Cardiac fibroblast (primary cell): ENCODE measurements around the gene TAAR9.
A peak's percentile ranks its signal among the peaks of the same experiment; 100 is the strongest.
"Not testable (repeated sequence)": the region's sequence is repeated elsewhere in the genome, so short reads cannot be mapped to it uniquely, and the experiment has no call there.

Experiments
- DNase-seq, 2 donors: peaks; one replicate each; pipeline versions ENCODE4 v3.0.0 to v3.0.0-alpha.2; 2010; ENCODE audit warnings: low read depth in 2 of 2
- H3K4me3 ChIP-seq, 2 donors: replicated peaks in 1 of 2; 1 replicate in 1 of 2; 2 replicates in 1 of 2; pipeline ENCODE4 v1.5.1; 2011; ENCODE audit warnings: low read depth in 2 of 2, low read length in 2 of 2, mild to moderate bottlenecking in 2 of 2, moderate library complexity in 1 of 2
- TF ChIP-seq, protein P1 (sequence below): IDR thresholded peaks from one replicate; pipeline ENCODE4 v1.5.1; 2011; ENCODE audit warnings: low read depth, mild to moderate bottlenecking, low read length, inconsistent platforms

The TAAR9 gene

DNA sequence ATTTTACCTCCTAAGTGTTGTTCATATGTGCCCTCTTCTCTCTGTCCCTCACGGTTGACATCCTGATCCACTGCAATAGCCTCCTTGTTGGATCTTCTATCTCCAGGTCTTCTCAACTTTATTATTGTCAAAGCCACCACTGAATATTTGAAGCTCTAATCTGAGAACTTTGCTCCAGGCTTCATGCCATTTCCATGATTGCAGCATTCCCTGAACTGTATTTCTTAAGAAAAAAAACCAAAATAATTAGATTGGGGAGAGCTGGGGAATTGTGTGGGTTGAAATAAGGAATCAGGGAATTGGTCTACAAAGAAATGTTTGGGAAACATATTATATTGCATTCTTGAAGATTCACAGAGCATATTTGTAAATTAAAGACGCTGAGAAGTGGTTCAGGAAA, 22.7 kb upstream of the TAAR9 start:
- H3K4me3 ChIP-seq, result no peak overlapping the region
- TF ChIP-seq, protein P1, sequence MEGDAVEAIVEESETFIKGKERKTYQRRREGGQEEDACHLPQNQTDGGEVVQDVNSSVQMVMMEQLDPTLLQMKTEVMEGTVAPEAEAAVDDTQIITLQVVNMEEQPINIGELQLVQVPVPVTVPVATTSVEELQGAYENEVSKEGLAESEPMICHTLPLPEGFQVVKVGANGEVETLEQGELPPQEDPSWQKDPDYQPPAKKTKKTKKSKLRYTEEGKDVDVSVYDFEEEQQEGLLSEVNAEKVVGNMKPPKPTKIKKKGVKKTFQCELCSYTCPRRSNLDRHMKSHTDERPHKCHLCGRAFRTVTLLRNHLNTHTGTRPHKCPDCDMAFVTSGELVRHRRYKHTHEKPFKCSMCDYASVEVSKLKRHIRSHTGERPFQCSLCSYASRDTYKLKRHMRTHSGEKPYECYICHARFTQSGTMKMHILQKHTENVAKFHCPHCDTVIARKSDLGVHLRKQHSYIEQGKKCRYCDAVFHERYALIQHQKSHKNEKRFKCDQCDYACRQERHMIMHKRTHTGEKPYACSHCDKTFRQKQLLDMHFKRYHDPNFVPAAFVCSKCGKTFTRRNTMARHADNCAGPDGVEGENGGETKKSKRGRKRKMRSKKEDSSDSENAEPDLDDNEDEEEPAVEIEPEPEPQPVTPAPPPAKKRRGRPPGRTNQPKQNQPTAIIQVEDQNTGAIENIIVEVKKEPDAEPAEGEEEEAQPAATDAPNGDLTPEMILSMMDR, result no peak
- DNase-seq, result peak in 1 of 2 donors; percentile 13

DNA sequence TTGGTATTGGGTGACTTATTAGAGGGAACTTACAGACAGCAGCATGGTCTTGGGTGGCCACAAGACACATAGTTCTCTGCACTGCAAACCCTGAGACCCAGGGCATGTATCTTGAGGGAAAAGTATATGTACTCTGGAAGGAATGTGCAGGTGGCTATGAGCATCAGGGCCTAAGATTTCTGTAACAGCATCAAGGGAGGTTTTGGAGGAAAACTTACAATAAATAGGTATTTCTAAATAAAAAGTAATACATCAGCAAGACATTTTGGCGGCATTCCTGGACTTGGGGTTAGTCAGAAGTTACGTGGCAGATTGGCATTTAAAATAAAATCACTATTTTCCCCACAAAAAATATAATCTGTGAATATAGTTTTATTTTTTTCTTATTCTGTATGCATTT, 17.1 kb upstream of the TAAR9 start:
- TF ChIP-seq, protein P1, result no peak
- no peak overlapping the region for H3K4me3 ChIP-seq
- peak in 1 of 2 donors; percentile 69 for DNase-seq

DNA sequence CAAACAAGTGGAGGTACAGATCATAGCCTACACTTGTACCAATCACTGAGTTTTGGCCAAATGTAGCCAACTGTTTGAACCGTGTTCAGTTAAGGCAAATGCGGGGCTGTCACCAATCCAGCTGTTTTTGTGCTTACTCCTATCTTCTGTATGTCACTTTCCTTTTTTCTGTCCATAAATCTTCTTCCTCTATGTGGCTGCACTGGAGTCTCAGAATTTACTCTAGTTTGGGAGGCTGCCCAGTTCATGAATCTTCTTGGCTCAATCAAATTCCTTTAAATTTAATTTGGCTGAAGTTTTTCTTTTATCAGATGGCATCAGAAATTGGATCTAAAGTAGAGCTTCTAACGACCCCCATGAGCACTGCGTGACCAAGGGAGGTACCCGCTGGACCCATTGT, 13.4 kb upstream of the TAAR9 start:
- no peak overlapping the region for H3K4me3 ChIP-seq
- TF ChIP-seq, protein P1, result no peak
- DNase-seq, result no peak

DNA sequence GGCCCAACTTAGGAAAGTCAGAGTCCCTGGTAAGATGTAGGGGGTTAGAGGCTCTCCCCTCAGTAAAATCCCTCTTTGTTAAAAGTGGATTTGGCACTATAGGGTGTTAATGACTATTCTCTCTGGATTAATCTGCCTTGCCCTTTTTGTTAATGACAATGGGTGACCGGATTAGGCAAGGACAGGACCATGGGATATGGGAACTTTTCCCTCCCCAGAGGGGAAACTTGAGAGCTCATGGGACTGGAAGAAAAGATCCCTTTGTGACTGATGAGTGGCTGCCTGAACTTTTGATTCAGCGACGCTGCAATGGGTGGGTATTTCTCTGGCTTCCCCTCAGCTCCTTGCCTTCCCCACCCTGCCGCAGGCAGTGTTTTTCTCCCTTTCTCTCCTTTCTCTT, 12.2 kb upstream of the TAAR9 start:
- TF ChIP-seq, protein P1, result no peak
- no peak overlapping the region for H3K4me3 ChIP-seq
- no peak for DNase-seq

DNA sequence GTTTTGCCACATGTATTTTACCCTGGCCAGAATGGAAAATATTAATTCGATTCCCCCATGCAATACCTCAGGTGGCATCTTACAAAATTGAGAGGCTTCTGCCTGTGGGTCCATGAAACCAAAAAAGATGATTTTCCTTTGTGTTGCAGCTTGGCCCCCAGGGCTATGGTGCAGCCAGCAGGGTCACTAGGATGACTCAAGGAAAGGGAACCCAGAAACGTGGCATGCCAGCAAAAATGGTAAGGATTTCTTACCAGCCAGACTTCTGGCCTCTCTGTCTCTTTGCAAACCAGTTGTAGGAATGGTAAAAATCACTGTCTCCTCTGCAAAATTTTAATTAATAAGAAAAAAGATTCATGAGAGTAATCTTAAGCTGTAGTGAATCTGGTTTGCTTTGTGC, 11.6 kb upstream of the TAAR9 start:
- no peak overlapping the region for H3K4me3 ChIP-seq
- TF ChIP-seq, protein P1, result no peak
- DNase-seq, result no peak

DNA sequence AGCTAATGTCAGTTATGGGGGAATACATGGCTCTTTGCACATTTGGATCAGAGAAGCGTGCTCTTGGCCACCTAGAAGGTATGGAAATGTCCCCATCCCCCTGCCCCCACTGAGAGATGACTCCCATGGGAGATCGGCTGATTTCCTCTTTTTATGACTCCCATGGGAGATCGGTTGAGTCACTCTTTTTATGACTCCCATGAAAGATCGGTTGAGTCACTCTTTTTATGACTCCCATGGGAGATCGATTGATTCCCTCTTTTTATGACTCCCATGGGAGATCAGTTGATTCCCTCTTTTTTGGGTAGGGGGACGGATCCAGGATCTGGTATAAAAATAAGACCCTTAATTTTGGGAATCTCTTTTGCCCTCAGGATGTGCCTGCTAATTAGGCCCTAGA, 10.3 kb upstream of the TAAR9 start:
- TF ChIP-seq, protein P1, result no peak
- peak in 1 of 2 donors; percentile 59 for DNase-seq
- no peak overlapping the region for H3K4me3 ChIP-seq

DNA sequence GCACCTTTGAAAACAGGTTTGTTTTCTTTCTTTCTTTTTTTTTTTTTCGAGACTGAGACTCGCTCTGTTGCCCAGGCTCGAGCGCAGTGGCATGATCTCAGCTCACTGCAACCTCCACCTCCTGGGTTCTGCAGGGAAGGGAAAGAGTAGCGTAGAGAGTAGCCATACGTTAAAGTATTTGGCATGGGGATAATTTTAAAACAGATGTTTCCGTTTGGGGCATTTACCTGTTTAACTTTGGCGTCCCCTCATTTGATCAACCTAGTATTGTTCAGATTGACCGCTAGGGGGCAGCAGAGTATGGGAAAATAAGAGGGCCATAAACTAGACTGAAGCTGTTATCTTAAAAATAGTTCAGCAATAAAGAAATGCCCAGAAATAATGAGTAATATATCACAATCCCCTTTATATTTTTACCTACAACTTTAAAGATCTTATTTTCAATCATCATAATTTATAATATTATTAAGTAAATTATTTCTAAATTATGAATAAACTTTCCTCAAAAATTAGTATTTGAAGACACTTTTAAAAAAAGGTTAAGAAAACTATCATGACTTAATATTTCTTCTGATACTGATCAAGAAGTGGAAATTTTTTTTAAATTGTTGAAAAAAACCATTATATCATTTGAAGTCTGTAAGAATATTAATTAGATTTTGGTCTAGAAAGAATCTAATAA, 7.6 kb upstream of the TAAR9 start:
- TF ChIP-seq, protein P1, result peak; percentile 64
- no peak overlapping the region for H3K4me3 ChIP-seq
- DNase-seq, result peak; percentile 77

DNA sequence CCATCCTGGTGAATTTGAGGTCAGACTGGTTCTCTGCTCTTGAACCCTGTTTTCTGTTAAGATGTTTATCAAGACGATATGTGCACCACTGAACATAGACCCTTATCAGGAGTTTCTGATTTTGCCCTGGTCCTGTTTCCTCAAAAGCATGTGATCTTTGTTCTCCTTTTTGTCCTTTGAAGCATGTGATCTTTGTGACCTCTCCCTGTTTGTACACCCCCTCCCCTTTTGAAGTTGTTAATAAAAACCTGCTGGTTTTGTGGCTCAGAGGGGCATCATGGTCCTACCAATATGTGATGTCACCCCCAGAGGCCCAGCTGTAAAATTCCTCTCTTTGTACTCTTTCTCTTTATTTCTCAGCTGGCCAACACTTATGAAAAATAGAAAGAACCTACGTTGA, 3.5 kb upstream of the TAAR9 start:
- DNase-seq, H3K4me3 ChIP-seq: not testable (repeated sequence)
